ENCODE measurements around the gene SPATA31C2.

- TF ChIP-seq EGR1 (IDR thresholded peaks at IDR 0.05; ENCODE audit: borderline replicate concordance in 1 of 2, low read depth in 2 of 2, low read length in 2 of 2) (no peak), ATF2 (IDR thresholded peaks at IDR 0.05; ENCODE audit: low read length) (no peak), USF2 (IDR thresholded peaks at IDR 0.05; ENCODE audit: borderline replicate concordance, low read depth, low read length) (no peak), CHD2 (IDR thresholded peaks at IDR 0.05; ENCODE audit: borderline replicate concordance, low read depth, low read length) (no peak), POLR2A (IDR thresholded peaks at IDR 0.05; ENCODE audit: low read depth, low read length) (no peak)
- TF ChIP-seq, protein P1, sequence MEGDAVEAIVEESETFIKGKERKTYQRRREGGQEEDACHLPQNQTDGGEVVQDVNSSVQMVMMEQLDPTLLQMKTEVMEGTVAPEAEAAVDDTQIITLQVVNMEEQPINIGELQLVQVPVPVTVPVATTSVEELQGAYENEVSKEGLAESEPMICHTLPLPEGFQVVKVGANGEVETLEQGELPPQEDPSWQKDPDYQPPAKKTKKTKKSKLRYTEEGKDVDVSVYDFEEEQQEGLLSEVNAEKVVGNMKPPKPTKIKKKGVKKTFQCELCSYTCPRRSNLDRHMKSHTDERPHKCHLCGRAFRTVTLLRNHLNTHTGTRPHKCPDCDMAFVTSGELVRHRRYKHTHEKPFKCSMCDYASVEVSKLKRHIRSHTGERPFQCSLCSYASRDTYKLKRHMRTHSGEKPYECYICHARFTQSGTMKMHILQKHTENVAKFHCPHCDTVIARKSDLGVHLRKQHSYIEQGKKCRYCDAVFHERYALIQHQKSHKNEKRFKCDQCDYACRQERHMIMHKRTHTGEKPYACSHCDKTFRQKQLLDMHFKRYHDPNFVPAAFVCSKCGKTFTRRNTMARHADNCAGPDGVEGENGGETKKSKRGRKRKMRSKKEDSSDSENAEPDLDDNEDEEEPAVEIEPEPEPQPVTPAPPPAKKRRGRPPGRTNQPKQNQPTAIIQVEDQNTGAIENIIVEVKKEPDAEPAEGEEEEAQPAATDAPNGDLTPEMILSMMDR (IDR thresholded peaks at IDR 0.05 in 2 of 3, conservative IDR thresholded peaks at IDR 0.05 in 1 of 3; ENCODE audit: control insufficient read depth in 2 of 3, extremely low read depth in 1 of 3, insufficient read depth in 1 of 3, low read depth in 3 of 3, low read length in 3 of 3): no peak
Measured at GRCh38 chr9:88184976-88185375, 46.7 kb upstream of the SPATA31C2 start.

Data from GM12878 (cell line).